GM18498 (cell line): ENCODE measurements around the gene SPATA2.
"Not testable (repeated sequence)": the region's sequence is repeated elsewhere in the genome, so short reads cannot be mapped to it uniquely, and the experiment has no call there.

Experiments used
- ATAC-seq: cut with Tn5 transposase; IDR thresholded peaks from one replicate; pipeline ENCODE4 v1.9.1; 2021; ENCODE audit warnings: mild to moderate bottlenecking, moderate library complexity; ENCODE audit not compliant: unreplicated experiment

The SPATA2 gene

GRCh38 chr20:49862607-49863200 lies 52.6 kb downstream of the SPATA2 start:
- ATAC-seq, result no peak

DNA sequence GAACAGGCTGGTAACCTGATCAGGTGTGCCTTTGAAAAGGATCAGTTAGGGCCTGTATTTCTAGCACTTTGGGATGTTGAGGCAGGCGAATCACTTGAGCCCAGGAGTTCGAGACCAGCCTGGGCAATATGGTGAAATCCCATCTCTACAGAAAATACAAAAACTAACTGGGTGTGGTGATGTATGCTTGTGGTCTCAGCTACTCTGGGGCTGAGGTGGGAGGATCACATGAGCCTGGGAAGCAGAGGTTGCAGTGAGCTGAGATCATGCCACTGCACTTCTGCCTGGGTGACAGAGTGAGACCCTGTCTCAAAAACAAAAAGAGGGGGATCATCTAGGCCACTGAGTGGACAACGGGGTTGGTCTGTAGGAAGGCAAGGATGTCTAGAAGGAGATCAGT lies 54.1 kb downstream of the SPATA2 start:
- ATAC-seq, result not testable (repeated sequence)

DNA sequence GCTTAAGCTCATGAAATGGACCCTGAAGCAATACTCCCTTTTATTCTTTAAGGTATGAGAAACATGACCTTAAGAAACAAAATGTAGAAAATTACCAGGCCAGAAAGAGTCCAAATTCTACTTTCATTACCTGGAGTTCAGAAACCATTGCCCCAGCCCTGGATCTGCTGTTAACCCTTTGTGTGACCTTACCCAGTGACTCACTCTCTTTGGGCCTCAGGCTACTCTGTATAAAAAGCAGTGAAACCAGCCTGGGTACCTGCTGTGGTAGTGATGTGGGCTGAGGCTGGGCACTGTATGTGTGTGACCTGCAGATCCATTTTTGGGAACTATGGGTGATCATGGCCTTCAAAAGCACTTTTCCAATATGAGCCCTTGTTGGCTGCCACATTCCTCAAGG lies 55.5 kb downstream of the SPATA2 start:
- no peak for ATAC-seq

GRCh38 chr20:49859011-49859410 lies 56.3 kb downstream of the SPATA2 start:
- ATAC-seq, result no peak

- ATAC-seq, result no peak
These were observed 57.2 kb downstream of the SPATA2 start for GRCh38 chr20:49858076-49858585.

DNA sequence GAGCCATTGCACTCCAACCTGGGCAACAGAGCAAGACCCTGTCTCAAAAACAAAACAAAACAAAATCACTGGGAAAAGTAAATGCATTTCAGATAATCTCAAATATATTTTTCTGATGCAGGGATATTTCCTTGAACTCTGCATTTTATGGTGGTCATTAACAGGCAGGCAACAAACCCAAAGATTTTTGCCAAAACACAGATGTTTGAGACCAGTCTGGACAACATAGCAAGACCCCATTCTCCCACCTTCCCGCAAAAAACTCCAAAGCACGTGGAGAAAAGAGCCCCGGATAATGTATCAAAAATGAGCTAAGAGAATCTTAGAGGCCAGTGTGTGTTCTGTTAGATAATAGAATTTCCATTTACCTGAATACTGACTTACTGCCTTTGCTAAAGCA lies 58.4 kb downstream of the SPATA2 start:
- no peak for ATAC-seq

GRCh38 chr20:49854190-49854875 lies 61.0 kb downstream of the SPATA2 start:
- no peak for ATAC-seq

DNA sequence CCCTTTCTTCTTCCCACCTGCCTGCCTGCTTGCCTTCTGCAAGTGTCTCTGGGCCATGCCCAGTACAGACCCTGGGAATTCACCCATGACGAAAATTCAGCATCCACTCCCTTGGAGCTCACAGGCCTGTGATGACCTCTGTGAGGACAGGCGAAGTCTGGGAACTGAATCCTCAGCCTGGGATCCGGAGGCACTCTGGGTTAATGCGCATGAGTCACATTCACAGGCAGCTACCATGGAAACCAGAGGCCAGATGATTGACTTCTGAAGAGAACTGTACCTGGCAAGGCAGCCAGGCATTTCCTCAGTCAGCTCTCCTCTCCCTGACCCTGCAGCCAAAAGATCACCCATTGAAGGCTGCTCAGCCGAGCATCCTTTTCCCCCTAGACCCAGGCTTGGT lies 61.7 kb downstream of the SPATA2 start:
- ATAC-seq, result no peak
